ENCODE data around the gene SERPINE1. TPM values are rescaled to one million over a fixed set of nuclear protein-coding genes. Genes with fewer than 3 reads are reported as not detected.

SERPINE1 gene
- total RNA-seq, 1 experiment from 2014 or later = 119 TPM

DNA sequence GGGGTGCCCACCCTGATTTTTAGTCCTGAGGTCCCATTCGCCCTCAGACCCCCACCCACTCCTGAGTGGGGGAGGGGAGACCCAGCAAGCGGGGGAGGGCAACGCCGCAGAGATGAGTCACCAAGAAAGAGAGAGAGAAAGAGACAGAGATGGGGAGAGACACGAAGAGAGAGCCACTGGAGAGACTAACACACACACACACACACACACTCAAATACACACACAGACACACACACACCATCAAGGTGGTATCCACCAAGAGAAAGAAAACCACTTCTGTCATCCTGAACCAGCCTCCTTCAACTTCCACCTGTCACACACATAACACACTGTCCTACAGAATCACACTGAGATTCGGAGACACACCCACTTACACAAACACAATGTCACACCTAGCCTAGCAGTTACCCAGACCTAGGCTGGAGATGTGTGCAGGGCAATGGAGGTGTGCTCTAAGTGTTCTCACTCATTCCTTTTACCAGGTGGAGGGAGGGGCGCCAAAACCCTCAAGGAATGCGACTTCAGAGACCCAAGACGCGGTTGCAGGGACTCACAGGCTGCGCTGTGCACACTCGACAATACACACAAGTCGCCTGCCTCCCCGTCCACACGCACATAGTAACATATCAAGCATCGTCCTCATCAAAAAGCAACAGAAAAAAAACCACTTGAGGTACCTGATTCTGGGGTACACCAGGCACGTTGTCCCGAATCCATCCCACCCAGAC is 42.4 kb downstream of the SERPINE1 start:
- DNase-seq (ENCODE audit: low read depth) = peak; percentile 18

DNA sequence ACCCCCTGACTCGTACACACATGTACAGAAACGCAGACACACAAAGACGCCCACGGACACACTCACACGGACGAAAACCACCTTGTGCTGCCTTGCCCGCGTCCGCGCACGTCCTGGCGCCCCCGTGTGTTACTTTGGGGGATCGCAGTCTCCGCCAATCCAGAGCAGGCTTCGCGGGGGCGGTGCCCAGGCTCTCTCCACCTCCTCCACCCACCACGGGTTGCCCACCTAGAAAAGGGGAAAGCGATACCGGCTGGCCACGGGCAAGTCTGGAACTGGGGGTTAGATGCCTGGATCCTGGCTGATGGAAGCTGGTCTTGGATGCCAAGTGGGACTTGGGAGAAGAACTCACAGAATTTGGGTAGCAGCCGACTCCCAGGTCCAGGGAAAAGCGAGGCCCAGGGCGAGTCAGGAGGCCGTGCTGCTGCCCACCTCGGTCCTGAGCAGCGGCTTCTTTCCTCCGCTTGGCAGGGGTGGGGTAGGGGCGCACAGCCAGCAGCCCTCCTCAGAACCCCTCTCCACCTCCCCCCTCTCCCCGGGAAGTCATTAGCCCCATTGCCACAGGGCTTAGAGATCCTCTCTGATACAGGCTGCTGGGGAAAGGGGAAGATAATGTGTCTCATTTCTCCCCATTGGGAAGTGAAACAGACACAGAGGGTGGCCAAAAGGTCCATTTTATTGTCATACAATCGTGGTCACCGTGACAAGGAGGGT is 43.1 kb downstream of the SERPINE1 start:
- DNase-seq (ENCODE audit: low read depth) = peak; percentile 47

DNA sequence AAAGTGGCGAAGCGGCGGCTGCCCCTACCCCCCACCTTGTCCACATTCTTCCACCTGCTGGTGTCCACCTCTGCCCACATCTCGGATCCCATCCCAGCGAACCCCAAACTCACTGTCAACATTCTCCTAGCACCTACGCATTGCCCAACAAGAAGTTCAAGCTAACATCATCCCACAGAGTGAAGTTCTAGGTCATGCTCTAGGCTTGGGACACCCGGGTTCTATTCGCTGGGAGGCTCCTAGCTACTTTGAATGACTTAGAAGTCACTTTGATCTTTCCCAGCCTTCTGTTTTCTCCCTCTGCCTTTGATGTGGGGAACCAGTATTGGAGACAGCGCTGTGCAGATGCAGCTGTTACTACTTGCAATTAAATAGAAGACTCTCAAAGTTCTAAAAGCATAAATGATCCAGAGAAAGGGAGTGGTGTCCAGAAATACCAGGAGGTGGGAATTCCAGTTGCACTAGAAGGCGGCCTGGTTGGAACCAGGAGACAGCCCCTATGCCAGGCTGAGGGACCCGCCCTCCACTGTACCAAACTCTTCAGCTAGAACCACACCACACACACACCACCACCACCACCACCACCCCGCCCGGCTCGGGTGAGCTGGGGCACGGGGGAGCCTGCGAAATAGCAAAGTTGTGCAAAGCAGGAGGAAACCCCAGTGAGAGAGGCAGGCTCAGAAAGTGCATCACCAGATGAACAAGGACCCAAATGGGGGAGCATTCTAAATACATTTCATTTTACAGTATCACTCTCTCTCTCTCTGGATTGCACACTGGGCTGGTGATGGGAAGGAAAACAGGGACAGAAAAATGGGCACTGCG is 43.9 kb downstream of the SERPINE1 start:
- DNase-seq (ENCODE audit: low read depth) = no peak

DNA sequence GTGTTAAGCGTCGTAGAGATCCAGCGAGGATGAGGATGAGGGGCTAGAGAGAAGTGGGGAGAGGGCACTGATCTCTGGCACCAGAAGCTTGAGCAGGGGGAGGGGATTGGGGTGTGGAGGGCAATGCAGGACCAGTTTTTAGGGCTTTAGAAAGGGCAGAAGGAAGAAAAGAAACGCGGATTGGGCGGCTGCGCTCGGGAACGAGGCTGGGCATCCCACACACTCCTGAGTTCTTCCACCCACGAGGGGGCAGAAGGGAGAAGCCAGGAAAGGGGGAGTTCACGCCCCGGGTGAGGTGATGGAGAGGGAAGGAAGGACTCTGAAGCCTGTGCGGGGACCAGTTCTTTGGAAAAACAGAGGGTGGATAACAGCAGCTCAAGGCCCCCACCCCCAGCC is 44.5 kb downstream of the SERPINE1 start:
- peak; percentile 21 for DNase-seq (ENCODE audit: low read depth)

DNA sequence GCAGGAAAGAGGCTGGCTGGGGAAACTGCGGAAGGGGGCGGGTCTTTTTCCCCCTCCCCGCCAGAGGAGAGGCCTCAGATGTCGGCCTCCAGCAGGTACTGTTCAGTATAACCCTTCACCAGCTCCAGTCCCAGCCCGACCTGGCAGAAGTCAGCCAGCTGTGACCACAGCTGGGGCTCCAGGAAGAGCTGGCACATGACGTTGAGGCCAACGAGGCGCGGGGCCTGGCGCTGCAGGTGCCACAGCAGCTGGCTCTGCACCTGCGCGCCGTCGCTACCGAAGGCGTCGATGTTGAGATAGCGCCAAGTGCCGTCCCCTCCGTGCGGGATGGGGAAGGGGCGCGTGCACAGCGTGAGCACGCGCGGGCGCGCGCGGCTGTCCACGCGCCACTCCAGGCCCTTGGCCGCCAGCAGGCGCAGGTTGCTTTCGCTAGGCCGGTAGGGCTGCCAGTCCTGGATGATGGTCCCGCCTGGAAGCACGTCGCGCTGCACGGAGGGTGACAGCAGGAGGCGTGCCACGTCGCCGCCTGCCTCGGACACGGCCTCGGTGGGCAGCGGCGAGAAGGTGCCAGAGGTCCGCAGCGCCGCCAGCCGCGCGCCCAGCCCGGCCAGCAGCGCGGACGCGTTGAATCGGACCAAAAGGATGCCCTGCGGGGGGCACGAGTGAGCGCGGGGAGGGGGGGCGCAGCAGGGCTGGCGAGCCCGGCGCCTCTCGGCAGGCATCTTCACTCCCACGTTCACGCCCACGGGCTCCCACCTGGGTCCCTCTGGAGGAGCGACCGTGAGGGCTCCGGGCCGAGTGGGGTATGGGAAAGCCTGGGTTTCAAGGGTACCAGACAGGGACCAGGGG is 45.3 kb downstream of the SERPINE1 start:
- no peak for DNase-seq (ENCODE audit: low read depth)

DNA sequence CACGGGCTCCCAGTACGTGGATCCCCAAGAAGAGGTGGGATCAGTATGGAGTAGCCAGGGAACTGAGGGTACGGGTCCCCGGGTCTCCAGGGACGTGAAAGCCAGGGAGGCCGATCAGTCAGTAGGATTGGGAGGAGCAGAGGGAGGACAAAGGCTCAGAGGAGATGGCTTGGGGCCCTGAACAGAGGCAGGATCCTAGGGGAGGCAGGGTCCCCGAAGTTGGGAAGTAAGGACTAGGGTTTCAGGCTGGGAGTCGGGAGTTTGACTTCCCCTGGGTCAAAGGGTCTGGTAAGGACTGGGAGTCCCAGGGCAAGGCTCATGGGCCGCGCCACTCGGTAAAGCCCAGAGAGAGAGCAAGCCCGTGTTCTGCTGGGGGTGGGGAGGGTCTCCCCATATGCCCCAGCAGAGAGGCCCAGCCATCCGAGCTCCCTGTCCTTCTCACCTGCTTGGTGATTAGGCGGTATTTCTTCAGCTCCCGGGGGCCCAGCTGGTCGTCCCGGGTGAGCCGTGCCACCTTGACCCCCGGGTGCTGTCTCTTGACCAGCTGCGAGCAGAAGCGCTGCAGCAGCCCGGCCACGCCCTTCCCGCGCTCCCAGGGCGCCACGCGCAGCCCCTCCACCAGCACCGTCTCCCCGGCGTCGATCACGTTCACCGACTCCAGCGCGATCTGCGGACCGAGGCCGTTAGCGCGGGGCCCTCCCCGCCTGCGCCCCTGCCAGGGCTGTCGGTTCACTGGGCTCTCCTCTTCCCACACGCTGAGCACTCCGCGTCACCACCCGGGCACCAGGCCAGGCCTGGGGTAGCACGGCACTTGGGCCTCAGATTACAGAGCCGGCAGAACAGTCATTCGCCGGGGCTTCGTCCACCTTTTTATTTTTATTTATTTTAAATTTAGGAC is 46.2 kb downstream of the SERPINE1 start:
- peak; percentile 91 for DNase-seq (ENCODE audit: low read depth)

DNA sequence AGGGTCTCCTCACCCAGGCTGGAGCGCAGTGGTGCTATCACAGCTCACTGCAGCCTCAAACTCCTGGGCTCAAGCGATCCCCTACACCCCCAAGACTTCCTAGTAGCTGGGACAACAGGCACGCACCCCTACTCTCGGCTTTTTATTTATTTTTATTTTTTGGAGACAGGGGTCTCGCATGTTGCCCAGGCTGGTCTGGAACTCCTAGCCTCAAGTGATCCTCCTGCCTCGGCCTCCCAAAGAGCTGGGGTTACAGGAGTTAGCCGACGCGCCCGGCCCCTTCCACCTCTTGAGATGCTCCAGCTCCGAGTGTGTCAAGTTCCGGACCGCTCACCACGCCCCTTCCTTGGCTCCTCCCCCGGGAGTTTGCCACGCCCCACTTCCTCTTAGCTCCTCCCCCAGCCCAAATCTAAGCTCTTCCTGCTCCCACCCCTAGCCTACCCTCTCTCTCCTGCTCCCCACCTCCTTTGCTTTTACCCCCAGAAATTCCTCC is 46.9 kb downstream of the SERPINE1 start:
- DNase-seq (ENCODE audit: low read depth) = peak; percentile 66

DNA sequence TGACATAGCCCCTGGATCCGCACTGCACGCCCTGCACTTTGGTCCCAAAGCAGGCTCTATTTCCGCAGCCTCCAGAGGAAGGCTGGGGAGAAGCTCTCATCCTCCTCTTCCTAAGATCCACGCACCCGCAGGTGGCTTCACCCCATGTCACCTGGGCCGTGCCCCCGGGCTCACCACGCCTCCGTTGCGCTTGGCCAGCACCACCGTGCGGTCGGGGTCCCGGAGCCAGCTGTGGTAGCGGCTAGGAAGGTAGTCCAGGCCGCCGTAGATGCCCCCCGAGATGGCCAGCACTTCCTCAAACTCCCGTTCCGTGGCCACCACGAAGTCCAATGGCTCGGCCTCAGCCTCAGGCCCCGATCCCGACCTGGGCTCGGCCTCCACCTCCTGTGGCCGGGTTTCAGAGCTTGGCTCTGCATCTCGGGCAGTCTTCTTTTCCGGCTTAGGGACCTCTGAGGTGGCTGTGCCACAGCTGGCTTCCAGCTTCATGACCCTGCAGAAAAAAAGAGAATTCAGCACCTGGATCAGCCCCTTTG is 47.5 kb downstream of the SERPINE1 start:
- no peak for DNase-seq (ENCODE audit: low read depth)

DNA sequence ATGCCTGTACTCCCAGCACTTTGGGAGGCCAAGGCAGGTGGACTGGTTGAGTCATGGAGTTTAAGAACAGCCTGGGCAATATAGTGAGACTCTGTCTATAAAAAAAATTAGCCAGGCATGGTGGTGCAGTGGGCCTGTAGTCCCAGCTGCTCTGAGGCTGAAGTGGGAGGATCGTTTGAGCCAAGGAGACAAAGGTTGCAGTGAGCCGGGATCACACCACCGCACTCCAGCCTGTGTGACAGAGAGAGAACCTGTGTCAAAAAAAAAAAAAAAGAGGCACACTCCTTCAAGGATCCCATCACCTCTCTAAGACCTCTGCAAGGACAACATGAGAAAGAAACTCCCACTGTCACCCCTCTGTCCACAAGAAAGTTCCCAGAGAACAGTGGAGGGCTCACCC is 48.8 kb downstream of the SERPINE1 start:
- DNase-seq (ENCODE audit: low read depth) = no peak

DNA sequence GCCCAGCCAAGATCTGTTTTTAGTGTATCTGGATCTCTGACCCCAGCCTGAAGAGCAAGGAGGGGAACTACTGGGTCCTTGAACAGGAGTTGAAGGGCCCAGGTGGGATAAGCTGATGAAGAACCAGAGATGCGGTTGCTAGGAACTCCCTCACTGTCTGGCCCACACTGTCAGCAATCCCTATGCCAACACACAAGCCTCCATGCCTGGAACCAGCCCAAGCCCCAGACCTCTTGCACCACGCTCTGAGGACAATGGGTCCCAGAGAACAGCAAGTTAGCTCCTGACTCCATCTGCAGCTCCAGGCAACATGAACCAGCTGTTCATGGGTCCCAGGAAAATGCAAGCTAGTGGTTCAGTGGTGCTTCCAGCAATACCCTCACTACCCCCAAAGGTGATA is 50.7 kb downstream of the SERPINE1 start:
- no peak for DNase-seq (ENCODE audit: low read depth)

DNA sequence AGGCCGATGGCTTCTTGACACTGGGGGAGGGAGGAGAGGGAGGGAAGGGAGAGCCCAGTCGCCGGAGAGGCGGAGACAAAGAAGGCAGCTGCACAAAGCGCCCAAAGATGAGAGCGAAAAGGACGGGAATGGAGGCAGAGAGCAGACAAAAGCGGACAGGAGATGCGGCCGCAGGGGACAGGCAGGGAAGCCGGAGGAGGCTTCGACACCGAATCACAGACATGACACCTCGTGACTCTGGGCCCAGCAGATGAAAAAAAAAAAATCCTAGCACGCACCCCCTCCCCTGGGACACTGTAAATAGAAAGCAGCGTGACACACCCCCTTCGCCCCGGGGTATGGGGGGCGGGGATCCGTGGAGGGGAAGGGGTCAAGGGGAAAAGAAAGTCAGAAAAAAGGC is 52.2 kb downstream of the SERPINE1 start:
- DNase-seq (ENCODE audit: low read depth) = no peak

DNA sequence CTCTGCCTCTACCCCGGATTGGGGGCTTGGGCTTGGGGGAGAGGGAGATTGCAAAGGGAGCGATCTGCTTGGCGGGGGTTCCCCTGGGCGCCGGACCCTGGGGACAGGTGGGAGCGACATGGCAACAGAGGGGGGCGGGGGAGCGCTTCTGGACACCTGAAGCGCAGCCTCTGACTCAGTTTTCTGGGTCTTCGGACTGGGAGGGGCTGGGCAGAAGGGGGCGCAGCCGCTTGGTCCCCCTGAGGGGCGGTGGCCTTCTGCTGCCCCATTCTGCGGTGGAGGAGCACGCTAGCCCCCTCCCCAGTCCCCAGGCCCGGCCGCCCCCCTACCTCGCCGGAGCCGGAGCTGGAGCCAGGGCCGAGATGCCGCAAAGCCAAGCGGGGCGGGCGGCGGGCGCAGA is 52.8 kb downstream of the SERPINE1 start:
- no peak for DNase-seq (ENCODE audit: low read depth)

DNA sequence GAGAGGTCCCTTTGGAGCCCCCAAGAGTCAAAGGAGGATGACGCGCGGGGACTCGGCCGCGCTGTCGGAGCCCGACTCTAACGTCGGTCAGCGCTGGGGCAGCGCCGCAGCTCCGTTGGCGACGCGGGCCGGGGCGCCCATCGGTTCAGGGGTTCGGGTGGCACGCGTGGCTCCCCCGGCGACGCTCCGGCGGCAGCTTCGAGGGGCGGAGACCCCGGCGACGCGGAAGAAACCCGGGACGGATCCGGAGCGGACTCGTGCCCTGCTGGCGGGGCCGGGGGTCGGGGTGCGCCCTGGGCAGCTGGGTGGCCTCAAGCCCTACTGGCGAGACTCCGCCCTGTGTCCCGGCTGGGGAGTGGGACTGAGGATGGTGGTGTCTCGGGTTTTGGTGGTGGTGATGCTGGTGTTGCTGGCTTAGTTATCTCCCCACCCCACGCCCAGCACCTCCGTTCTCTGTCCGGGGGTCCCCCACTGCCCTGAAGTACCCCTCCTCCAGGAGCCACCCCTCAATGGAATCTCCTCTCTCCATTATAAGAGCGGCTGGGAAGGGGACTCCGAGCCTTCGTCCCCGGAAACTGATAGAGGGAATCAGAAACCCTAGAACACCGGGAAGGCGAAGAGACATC is 53.3 kb downstream of the SERPINE1 start, which contains the start of gene NAT16:
TSS of gene NAT16 (minus strand) at position 164 of the 626 bp plus-strand sequence. CDS start 5,486 bp downstream, outside the sequence.
- no peak for DNase-seq (ENCODE audit: low read depth)

DNA sequence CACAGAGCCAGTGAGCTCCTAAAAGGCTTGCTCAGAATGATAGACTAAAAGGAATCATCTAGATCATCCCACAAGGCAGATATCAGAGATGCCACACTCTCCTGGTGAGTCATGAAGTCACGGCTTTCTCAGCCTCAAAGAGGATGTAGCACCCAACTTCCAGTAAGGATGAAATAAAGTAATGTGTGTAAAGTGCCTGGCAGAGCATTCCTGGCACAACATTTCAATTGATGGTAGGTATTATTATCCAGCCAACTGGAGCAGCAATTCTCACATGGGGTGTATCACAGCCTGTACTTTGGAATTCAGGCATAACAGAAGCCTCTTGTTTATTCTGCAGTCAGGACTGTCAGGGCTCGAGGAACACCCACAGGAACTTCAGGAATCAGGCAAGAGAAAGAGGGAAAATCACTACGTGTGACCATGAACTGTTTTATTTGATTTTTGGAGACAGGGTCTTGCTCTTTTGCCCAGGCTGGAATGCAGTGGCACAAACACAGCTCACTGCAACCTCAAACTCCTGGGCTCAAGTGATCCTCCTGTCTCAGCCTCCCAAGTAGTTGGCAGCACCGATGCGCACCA is 58.4 kb downstream of the SERPINE1 start:
- DNase-seq (ENCODE audit: low read depth) = peak; percentile 67

DNA sequence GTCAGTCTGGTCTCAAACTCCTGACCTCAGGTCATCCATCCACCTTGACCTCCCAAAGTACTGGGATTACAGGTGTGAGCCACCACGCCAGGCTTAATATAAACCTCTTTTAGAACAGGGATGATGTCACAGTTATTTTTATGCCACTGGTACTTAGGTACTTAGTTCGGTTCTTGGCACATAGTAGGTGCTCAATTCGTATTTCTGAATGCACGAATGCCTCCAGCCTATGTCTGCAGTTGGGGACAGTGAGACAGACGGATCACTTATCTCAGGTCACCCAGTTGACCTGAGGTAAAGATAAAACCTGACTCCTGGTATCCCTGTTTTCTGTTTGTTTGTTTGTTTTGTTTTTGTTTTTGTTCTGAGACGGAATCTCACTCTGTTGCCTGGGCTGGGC is 59.3 kb downstream of the SERPINE1 start:
- DNase-seq (ENCODE audit: low read depth) = no peak

DNA sequence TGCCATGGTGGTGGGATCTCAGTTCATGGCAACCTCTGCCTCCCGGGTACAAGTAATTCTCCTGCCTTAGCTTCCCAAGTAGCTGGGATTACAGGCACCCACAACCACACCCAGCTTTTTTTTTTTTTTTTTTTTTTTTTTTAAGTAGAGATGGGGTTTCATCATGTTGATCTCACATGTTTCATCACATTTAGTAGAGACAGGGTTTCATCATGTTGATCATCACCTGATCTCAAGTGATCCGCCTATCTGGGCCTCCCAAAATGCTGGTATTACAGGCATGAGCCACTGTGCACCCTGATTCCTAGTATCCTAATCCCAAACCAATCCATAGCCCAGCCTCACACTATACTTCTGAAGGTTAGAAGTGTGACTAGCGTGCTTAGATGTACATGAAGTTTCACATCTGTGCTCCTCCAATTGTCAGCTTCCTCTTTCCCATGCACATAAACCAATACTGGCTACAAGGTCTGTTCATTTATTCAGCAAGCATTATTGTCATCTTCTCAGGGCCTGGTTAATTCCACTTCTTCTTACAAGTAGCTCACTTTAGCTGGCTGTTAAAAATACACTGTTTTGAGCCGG is 60.0 kb downstream of the SERPINE1 start:
- no peak for DNase-seq (ENCODE audit: low read depth)
